Astrocyte of the cerebellum (primary cell): ENCODE measurements around the gene REPIN1.

Experiments
- DNase-seq: peaks from one replicate; pipeline ENCODE4 v3.0.0-alpha.2; 2011; ENCODE audit warnings: low read depth
- H3K4me3 ChIP-seq: 2 replicates; pipeline ENCODE4 v1.5.1; 2011; ENCODE audit warnings: mild to moderate bottlenecking, low read depth, low read length, moderate library complexity
- in situ Hi-C: cut with HindIII; loops from 2 replicates; pipeline ENCODE4 v1.10.0; 2017; ENCODE audit warnings: low sequenced_read_pairs
- TF ChIP-seq, protein P1 (sequence below): IDR thresholded peaks from 2 replicates; pipeline ENCODE4 v1.5.1; 2012; ENCODE audit warnings: low read length, low read depth, moderate library complexity, mild to moderate bottlenecking; ENCODE audit errors: missing control alignments

Gene REPIN1

DNA sequence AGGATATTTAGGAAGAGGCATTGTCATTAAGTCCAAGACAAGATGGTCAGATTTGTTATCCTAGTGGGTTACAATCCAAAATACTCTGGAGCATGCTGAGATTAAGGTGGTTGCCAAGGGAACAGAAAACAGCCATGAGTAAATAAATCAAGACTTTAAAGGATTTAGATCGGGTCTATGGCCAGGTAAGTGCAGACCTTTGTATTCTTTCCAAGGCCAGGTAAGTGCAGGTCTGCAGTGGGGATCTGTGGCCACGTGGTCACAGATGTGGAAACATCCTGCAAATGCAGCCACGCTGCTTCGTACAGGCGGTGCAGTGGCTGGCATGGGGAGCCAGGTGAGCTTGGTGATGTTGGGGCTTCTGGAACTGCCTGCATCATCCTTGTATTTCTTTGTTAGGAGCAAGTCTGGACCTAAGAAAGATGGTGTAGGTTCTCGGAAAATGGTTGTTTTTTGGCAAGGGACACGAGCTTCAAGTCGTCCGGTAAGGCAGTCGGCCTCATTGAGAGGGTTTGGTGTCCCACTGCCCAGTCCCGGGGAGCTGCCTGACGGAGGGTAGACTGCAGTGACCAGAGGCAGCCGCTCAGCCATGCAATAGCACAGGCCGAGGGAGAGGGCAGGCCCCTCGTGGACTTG lies 32.3 kb downstream of the REPIN1 start:
- no peak for DNase-seq
- in situ Hi-C loops: no loop called here
- TF ChIP-seq, protein P1, sequence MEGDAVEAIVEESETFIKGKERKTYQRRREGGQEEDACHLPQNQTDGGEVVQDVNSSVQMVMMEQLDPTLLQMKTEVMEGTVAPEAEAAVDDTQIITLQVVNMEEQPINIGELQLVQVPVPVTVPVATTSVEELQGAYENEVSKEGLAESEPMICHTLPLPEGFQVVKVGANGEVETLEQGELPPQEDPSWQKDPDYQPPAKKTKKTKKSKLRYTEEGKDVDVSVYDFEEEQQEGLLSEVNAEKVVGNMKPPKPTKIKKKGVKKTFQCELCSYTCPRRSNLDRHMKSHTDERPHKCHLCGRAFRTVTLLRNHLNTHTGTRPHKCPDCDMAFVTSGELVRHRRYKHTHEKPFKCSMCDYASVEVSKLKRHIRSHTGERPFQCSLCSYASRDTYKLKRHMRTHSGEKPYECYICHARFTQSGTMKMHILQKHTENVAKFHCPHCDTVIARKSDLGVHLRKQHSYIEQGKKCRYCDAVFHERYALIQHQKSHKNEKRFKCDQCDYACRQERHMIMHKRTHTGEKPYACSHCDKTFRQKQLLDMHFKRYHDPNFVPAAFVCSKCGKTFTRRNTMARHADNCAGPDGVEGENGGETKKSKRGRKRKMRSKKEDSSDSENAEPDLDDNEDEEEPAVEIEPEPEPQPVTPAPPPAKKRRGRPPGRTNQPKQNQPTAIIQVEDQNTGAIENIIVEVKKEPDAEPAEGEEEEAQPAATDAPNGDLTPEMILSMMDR: no peak
- no peak overlapping the region for H3K4me3 ChIP-seq

DNA sequence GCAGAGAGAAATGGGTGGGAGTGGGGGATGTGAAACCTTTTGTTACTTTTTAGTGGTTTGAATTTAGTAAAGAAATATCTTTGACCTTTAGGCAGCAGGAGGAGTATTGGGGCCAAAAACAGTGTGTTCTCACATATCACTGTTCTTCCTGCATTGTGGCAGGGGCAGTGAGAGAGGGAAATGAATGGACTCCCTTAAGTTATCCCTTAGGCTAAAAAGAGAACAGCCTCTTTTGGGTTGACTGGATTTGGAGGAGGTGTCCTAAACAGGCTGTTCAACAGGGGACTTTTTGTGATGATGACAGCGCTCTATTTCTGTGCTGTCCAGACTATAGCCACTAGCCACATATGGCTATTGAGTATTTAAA lies 32.8 kb downstream of the REPIN1 start:
- no peak for DNase-seq
- in situ Hi-C loops: no loop called here
- no peak overlapping the region for H3K4me3 ChIP-seq
- TF ChIP-seq, protein P1: no peak

DNA sequence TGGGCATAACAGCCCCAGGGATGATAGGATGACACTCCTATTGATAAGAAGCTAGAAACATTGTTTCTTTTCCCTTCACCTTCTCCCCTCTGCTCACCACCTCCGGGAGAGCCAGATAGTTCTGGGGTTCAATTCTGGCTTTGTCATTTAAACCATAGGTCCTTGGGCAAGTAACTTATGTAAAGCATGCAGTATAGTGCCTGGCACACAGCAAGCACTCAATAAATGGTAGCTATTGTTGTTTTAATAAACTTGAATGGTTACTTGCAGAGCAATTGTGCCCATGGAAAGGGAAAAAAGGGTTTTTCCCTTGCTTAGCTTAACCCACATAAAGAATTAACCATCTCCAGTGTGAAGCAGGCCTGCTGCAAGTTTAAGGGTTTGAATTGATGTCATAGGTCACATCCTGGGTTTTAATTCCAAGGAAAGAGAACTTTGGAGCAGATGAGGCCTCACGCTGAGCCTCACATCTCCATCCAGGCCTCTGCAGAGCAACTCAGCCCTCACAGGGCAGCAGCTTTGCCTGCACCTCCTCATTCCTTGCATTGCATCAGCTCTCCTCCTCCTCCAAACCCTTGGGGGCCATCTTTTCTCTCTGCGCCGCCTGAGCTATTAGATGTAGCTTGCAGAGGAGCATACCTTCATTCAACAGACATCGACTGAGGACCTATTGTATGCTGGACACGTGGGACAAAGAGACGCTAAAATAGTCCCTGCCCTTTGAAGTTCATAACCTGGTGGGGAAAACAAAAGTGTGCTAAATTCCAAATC lies 33.4 kb downstream of the REPIN1 start:
- DNase-seq: no peak

DNA sequence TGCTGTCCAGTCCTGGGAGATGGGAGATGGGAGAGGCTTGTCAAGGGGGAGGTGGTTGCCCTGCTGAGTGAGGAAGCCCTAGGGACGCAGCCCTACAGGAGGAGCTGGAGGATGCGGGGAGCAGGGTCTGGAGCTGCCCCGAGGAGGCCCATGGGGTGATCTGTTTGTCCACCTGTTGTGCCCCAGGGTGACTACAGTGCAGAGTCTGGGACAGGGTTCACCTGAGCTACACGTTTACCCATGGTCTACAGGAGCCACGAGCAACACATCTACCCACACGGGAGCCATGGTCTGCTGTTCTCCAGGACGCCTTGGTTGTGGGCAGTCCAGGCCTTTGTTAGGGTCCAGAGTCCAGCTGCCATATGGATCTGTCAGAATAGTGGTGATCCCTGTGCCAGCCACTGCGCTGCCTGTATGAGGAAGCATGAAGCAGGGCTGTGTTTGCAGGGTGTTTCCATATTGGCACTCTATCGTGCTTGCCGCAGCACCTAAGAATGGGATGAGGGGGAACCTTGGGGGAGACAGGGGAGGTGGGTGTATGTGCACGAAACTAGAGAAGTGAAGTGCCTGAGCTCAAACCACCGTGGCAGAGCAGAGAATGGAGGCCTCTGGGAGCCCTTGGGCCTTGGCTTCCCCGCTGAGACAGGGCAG lies 34.2 kb downstream of the REPIN1 start:
- TF ChIP-seq, protein P1: no peak
- DNase-seq: no peak
- in situ Hi-C loops: no loop called here
- no peak overlapping the region for H3K4me3 ChIP-seq

More for the DNA sequence above, 33.4 kb downstream of the REPIN1 start:
- TF ChIP-seq, protein P1: no peak
- in situ Hi-C loops: no loop called here
- H3K4me3 ChIP-seq: no peak overlapping the region

DNA sequence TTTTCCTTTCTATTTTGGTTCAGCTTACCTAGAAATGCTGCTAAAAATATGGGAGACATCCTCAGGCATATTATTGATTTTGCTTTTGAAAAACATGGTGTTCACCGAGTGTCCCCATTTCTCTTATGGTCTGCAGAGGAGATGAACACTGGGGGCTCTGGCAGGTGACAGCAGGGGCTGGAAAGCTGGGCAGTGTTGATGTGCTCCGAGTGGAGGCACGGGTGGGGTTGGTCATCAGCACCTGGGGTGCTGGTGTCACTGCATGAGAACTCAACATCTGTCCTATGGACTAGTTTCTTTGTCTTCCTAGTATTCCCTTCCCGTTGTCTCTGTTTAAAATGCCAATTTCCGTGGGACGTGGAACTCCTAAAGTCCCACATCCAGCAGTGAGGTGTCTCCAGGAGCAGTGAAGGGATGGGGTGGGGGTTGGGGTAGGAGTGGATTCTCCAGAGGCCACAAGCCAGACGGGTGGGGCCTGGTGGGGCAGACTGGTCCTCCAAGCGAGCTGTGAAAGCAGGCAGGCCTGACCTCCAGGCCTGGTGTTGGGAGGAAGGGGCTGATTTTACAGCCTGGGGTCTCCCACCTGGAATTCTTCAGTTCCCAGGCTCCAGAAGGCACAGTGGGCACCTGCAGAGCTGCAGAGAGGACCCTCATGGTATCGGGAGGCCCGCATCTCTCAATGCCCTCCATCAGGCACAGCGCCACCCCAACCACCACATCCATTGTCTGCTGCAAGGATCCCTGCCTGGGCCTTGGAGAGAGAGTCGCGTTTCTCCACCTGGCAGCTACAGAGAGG lies 35.0 kb downstream of the REPIN1 start:
- TF ChIP-seq, protein P1: no peak
- in situ Hi-C loops: no loop called here
- H3K4me3 ChIP-seq: no peak overlapping the region
- DNase-seq: no peak

DNA sequence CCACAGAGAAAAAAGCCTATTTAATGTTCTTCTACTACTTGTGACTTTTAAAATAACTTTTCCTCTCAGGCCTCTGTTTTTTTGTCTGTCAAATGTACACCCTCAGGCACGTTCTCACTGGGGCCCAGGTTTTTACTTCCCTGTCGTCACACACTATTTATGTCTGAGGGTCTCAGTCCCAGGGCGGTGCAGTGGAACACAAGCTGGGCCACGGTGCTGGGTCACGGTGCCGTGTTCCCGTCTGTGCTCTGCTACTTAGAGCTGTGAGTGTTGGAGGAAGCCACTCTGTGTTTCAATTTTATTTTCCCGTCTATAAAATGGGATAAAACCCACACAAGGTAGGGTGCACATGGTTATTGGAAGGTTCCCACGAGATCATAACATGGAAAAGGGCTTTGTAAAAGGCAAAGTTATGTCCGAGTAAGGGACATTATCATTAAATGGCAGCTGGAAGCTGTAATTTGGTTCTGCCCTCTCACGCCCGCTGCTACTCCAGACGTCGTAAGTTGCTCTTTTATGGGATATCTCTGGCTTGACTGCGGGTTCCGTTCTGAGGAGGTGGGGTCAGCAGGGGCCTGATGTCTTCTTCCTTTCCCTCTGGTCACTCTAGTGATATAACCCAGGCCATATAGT lies 35.7 kb downstream of the REPIN1 start:
- in situ Hi-C loops: no loop called here
- peak overlapping the region; percentile 59 for H3K4me3 ChIP-seq
- no peak for DNase-seq
- TF ChIP-seq, protein P1: no peak
